Sigmoid colon (tissue), 7 donors: ENCODE measurements around the gene RXYLT1. TPM values are rescaled to one million over a fixed set of nuclear protein-coding genes. Genes with fewer than 3 reads are reported as not detected.

ENCODE experiments used
- DNase-seq: peaks from one replicate; pipeline ENCODE4 v3.0.0-alpha.2; 2019
- H3K27ac ChIP-seq, 4 donors: fragments of 200-600 bp; sonication (generic); one replicate each; pipeline ENCODE4 v1.5.1; 2016 to 2019; ENCODE audit warnings: mild to moderate bottlenecking in 1 of 4
- H3K27me3 ChIP-seq, 3 donors: fragments of 200-600 bp; sonication (generic); one replicate each; pipeline ENCODE4 v1.5.1; 2019; ENCODE audit warnings: mild to moderate bottlenecking in 1 of 3
- H3K36me3 ChIP-seq, 4 donors: fragments of 200-600 bp; sonication (generic); one replicate each; pipeline ENCODE4 v1.5.1; 2016 to 2019
- H3K4me1 ChIP-seq, 4 donors: fragments of 200-600 bp; sonication (generic); one replicate each; pipeline ENCODE4 v1.5.1; 2017 to 2019
- H3K4me3 ChIP-seq, 4 donors: fragments of 200-600 bp; sonication (generic); one replicate each; pipeline ENCODE4 v1.5.1; 2017 to 2019; ENCODE audit warnings: mild to moderate bottlenecking in 2 of 4, moderate library complexity in 1 of 4
- H3K9me3 ChIP-seq, 4 donors: fragments of 200-600 bp in 3 of 4; sonication (generic) in 3 of 4; one replicate each; pipeline versions ENCODE4 v1.5.1 to v1.6.1; 2013 to 2019
- CTCF ChIP-seq, 4 experiments: fragments of 450-650 bp in 3 of 4; fragments of 200-600 bp in 1 of 4; IDR thresholded peaks; one replicate each; pipeline ENCODE4 v1.5.1; 2016 to 2019; ENCODE audit warnings: antibody characterized with exemption in 4 of 4, mild to moderate bottlenecking in 3 of 4, moderate library complexity in 2 of 4
- EP300 ChIP-seq, 4 donors: sonication (generic); formaldehyde crosslinking; IDR thresholded peaks; one replicate each; pipeline ENCODE4 v1.6.1; 2017; ENCODE audit warnings: antibody characterized with exemption in 4 of 4
- POLR2A ChIP-seq, 2 donors: fragments of 450-650 bp; IDR thresholded peaks; one replicate each; pipeline ENCODE4 v1.6.1; 2016; ENCODE audit warnings: antibody characterized with exemption in 2 of 2, mild to moderate bottlenecking in 2 of 2, moderate library complexity in 2 of 2
- POLR2AphosphoS5 ChIP-seq, 4 donors: sonication (generic); formaldehyde crosslinking; IDR thresholded peaks; one replicate each; pipeline ENCODE4 v1.6.1; 2017; ENCODE audit warnings: antibody characterized with exemption in 4 of 4
- WGBS, 2 donors: extraction: QIAGEN DNeasy Blood & Tissue Kit; methylation state at CpG; one replicate each; pipeline ENCODE4 v1.1.7; 2013; 5-methylcytosine and 5-hydroxymethylcytosine counted together
- intact Hi-C: fragments of 100-400 bp; cut with DNase I; formaldehyde crosslinking; loops from one replicate; pipeline ENCODE4 v1.15.1; 2023
- polyA plus RNA-seq, 3 donors: library from polyadenylated mRNA; stranded (reverse); fragments of 200-250 nt; gene quantifications; one replicate each; pipeline ENCODE4 v1.2.3, GENCODE V29; 2013
- total RNA-seq, 4 donors: library from RNA; depleted of rRNA; stranded (reverse); fragments of >200 nt; gene quantifications; one replicate each; pipeline ENCODE4 v1.1.0, GENCODE V29; 2016
- donor health status: healthy with polysubstance abuse.
- donor health status: Bipolar disorder and iron deficiency.
- donor health status: healthy.

RXYLT1 gene
- total and polyA plus RNA-seq, 7 donors = 4.2 to 17.0 (median 12.1) TPM

GRCh38 chr12:63766498-63766897 is 13.2 kb upstream of the RXYLT1 start:
- WGBS, 2 donors = 84 to 91% methylated on average over 1 of the region's 1 CpG
- intact Hi-C loops = no loop called here
- Histone ChIP-seq H3K9me3 (no peaks in the 10 kb centered on the region), H3K27me3 (no peaks in the 10 kb centered on the region), H3K4me1 (no peaks in the 10 kb centered on the region), H3K4me3 (no peak overlapping the region), H3K36me3 (no peaks in the 10 kb centered on the region), H3K27ac (no peak overlapping the region)
- DNase-seq = no peak
- no peak for TF ChIP-seq POLR2A (IDR thresholded peaks at IDR 0.05)
- TF ChIP-seq CTCF (IDR thresholded peaks at IDR 0.05) = no peak
- TF ChIP-seq POLR2AphosphoS5 (IDR thresholded peaks at IDR 0.05) = no peak
- TF ChIP-seq EP300 (IDR thresholded peaks at IDR 0.05) = no peak

GRCh38 chr12:63770375-63770774 is 9.3 kb upstream of the RXYLT1 start:
- H3K4me1 ChIP-seq = no peaks in the 10 kb centered on the region
- 93 to 94% methylated on average over 1 of the region's 1 CpG for WGBS, 2 donors
- H3K4me3 ChIP-seq = no peak overlapping the region
- no peaks in the 10 kb centered on the region for H3K36me3 ChIP-seq
- TF ChIP-seq POLR2AphosphoS5 (IDR thresholded peaks at IDR 0.05) = no peak
- TF ChIP-seq POLR2A (IDR thresholded peaks at IDR 0.05) = no peak
- no peak for TF ChIP-seq EP300 (IDR thresholded peaks at IDR 0.05)
- no peaks in the 10 kb centered on the region for H3K9me3 ChIP-seq
- no peak overlapping the region for H3K27ac ChIP-seq
- no peak for DNase-seq
- H3K27me3 ChIP-seq = no peaks in the 10 kb centered on the region
- intact Hi-C loops = no loop called here

GRCh38 chr12:63777340-63777739 is 2.4 kb upstream of the RXYLT1 start:
- H3K27ac ChIP-seq = no peak overlapping the region
- H3K36me3 ChIP-seq = peaks cover 0 to 5% (median 0%) of the 10 kb centered on the region in 4 donors
- 84 to 87% methylated on average over 1 of the region's 1 CpG for WGBS, 2 donors
- TF ChIP-seq POLR2AphosphoS5 (IDR thresholded peaks at IDR 0.05) = no peak
- no peak for TF ChIP-seq EP300 (IDR thresholded peaks at IDR 0.05)
- TF ChIP-seq POLR2A (IDR thresholded peaks at IDR 0.05) = no peak
- no peak for TF ChIP-seq CTCF (IDR thresholded peaks at IDR 0.05)
- H3K4me3 ChIP-seq = no peak overlapping the region
- no peaks in the 10 kb centered on the region for H3K27me3 ChIP-seq
- intact Hi-C loops = loop anchor here (5.0 kb wide), 1 partner anchor 625 kb away; the partner anchor contains the start of gene XPOT
- H3K4me1 ChIP-seq = peaks cover 0 to 22% (median 13%) of the 10 kb centered on the region in 4 donors
- DNase-seq = no peak
- H3K9me3 ChIP-seq = no peaks in the 10 kb centered on the region

- DNase-seq = no peak
- Histone ChIP-seq H3K4me3 (no peak overlapping the region), H3K36me3 (peaks cover 0 to 48% (median 7%) of the 10 kb centered on the region in 4 donors), H3K4me1 (peaks cover 0 to 22% (median 13%) of the 10 kb centered on the region in 4 donors), H3K27me3 (no peaks in the 10 kb centered on the region), H3K27ac (no peak overlapping the region), H3K9me3 (no peaks in the 10 kb centered on the region)
- intact Hi-C loops = no loop called here
- 88 to 93% methylated on average over 1 of the region's 1 CpG for WGBS, 2 donors
- TF ChIP-seq POLR2A (IDR thresholded peaks at IDR 0.05) (no peak), CTCF (IDR thresholded peaks at IDR 0.05) (no peak), EP300 (IDR thresholded peaks at IDR 0.05) (no peak), POLR2AphosphoS5 (IDR thresholded peaks at IDR 0.05) (no peak)
Observed at GRCh38 chr12:63782466-63782865, 2.8 kb downstream of the RXYLT1 start.

- Histone ChIP-seq H3K36me3 (peaks cover 0 to 69% (median 11%) of the 10 kb centered on the region in 4 donors), H3K4me3 (no peak overlapping the region), H3K4me1 (no peaks in the 10 kb centered on the region), H3K27ac (no peak overlapping the region), H3K27me3 (no peaks in the 10 kb centered on the region), H3K9me3 (no peaks in the 10 kb centered on the region)
- TF ChIP-seq EP300 (IDR thresholded peaks at IDR 0.05) (no peak), POLR2A (IDR thresholded peaks at IDR 0.05) (no peak), CTCF (IDR thresholded peaks at IDR 0.05) (no peak), POLR2AphosphoS5 (IDR thresholded peaks at IDR 0.05) (no peak)
- 96 to 98% methylated on average over 3 of the region's 3 CpGs for WGBS, 2 donors
- DNase-seq = no peak
- intact Hi-C loops = no loop called here
Observed at GRCh38 chr12:63787306-63787705, 7.6 kb downstream of the RXYLT1 start.
